ENCODE data around the gene PPP6R3. TPM values are rescaled to one million over a fixed set of nuclear protein-coding genes. Genes with fewer than 3 reads are reported as not detected.
"Not testable (repeated sequence)": the region's sequence is repeated elsewhere in the genome, so short reads cannot be mapped to it uniquely, and the experiment has no call there.

The PPP6R3 gene
- total and polyA plus RNA-seq, 8 donors = 84.6 to 130 (median 109) TPM

DNA sequence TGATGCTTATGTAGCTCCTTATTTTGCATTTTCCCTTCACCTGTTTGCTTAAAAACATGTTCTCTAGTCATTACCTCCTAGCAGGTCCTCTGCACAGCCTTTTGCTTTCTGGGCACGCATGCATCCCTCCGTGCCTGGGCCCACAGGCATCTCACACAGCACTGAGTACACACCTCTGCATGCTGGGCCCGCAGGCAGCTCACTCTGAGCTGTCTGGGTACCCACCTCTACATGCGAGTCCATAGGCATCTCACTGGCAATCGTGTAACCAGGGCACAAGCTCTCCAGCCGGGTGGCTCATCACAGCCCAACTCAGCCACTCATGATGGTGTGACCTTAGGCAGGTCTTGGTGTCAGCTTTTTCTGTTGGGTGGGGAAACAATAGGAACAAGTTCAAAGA, 155.1 kb downstream of the PPP6R3 start:
- Histone ChIP-seq H3K36me3 (peaks cover 0 to 61% of the 10 kb centered on the region in 2 donors), H3K4me1 (no peaks in the 10 kb centered on the region), H3K27ac (no peak overlapping the region), H3K9me3 (no peaks in the 10 kb centered on the region), H3K27me3 (no peaks in the 10 kb centered on the region), H3K4me3 (no peak overlapping the region)
- DNase-seq (no peak), ATAC-seq (no peak)
- intact Hi-C loops (cut with DNase I) = no loop called here
- TF ChIP-seq, protein P1, sequence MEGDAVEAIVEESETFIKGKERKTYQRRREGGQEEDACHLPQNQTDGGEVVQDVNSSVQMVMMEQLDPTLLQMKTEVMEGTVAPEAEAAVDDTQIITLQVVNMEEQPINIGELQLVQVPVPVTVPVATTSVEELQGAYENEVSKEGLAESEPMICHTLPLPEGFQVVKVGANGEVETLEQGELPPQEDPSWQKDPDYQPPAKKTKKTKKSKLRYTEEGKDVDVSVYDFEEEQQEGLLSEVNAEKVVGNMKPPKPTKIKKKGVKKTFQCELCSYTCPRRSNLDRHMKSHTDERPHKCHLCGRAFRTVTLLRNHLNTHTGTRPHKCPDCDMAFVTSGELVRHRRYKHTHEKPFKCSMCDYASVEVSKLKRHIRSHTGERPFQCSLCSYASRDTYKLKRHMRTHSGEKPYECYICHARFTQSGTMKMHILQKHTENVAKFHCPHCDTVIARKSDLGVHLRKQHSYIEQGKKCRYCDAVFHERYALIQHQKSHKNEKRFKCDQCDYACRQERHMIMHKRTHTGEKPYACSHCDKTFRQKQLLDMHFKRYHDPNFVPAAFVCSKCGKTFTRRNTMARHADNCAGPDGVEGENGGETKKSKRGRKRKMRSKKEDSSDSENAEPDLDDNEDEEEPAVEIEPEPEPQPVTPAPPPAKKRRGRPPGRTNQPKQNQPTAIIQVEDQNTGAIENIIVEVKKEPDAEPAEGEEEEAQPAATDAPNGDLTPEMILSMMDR (IDR thresholded peaks at IDR 0.05) = no peak

DNA sequence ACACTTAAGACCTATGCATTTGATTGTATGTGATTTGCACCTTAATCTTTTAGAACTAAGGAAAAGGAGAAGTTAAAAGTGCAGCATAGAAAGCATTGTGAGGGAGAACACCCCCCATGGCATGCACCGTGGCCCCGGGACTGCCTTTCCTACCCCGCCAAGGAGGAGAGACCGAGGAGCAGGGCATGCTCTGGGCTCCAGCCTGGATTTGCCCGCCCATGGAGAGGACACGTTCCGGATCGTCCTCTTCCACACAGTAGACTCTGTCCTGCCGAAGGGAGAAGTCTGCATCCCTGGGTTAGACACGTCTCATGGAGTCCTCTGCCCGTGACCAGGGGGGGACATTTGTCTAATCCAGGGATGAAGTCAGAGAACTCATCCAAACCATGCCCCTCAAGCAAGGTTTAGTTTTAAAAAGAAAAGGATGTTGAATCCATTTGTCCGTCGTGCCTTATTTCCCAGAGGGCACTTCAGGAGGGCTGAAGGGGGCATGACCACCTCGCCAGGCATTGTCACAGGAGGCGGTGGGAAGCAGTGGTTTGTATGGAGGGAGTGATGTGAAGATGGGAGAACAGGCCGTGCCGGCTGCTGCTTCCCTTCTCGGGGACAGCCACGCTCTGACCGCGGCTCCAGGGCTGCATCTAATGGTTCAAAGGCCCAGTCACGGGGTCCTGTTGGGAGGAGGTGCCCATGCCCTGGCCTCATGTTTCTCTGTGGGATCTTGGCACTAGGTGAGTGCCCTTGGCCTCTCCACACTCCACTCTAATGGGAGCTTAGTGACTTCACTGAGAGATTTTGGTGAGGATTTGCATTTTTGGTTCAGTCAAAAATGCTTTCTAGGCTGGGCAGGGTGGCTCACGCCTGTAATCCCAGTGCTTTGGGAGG, 157.6 kb downstream of the PPP6R3 start:
- Histone ChIP-seq H3K4me1 (no peaks in the 10 kb centered on the region), H3K27ac (no peak overlapping the region), H3K9me3 (no peaks in the 10 kb centered on the region), H3K36me3 (peaks cover 0 to 36% of the 10 kb centered on the region in 2 donors), H3K4me3 (no peak overlapping the region), H3K27me3 (no peaks in the 10 kb centered on the region)
- intact Hi-C loops (cut with DNase I) = no loop called here
- DNase-seq (no peak), ATAC-seq (no peak)
- TF ChIP-seq, protein P1 (IDR thresholded peaks at IDR 0.05) = no peak

DNA sequence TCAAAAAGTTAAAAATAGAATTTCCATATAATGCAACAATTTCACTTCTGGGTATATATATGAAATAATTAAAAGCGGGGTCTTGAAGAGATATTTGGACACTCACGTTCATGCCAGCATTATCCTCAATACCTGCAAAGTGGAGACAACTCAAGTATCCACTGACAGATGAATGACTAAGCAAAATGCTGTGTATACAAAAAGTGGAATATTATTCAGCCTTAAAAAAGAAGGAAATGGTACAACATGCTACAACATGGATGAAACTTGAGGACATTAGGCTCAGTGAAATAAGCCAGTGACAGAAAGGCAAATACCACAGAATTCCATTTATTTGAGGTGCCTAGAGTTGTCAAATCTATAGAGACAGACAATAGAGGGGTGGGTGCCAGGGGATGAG, 161.3 kb downstream of the PPP6R3 start:
- Histone ChIP-seq H3K4me3 (no peak overlapping the region), H3K27ac (no peak overlapping the region), H3K36me3 (no peaks in the 10 kb centered on the region), H3K27me3 (no peaks in the 10 kb centered on the region), H3K9me3 (no peaks in the 10 kb centered on the region), H3K4me1 (no peaks in the 10 kb centered on the region)
- no peak for ATAC-seq
- intact Hi-C loops (cut with DNase I) = no loop called here
- no peak for DNase-seq
- TF ChIP-seq, protein P1 (IDR thresholded peaks at IDR 0.05) = no peak

DNA sequence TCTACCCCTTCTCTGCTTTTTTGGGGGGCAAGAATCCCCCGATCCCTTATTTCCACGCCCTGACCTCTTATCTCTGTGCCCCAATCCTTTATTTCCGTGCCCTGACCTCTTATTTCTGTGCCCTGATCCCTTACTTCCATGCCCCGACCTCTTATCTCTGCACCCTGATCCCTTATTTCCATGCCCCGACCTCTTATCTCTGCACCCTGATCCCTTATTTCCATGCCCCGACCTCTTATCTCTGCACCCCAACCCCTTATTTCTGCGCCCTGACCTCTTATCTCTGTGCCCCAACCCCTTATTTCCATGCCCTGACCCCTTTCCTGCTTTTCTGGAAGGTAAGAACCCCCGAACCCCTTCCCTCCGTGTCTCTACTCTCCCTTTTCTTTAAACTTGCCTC, 163.2 kb downstream of the PPP6R3 start:
- H3K4me3 ChIP-seq; DNase-seq; H3K9me3 ChIP-seq; H3K27me3 ChIP-seq; H3K4me1 ChIP-seq; H3K27ac ChIP-seq; intact Hi-C loops (cut with DNase I); H3K36me3 ChIP-seq; ATAC-seq: not testable (repeated sequence)

DNA sequence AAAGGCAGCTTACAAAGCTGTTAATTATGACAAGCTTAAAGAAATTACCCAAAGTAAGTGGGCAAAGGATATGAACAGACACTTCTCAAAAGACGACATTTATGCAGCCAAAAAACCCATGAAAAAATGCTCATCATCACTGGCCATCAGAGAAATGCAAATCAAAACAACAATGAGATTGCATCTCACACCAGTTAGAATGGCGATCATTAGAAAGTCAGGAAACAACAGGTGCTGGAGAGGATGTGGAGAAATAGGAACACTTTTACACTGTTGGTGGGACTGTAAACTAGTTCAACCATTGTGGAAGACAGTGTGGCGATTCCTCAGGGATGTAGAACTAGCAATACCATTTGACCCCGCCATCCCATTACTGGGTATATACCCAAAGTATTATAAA, 164.5 kb downstream of the PPP6R3 start:
- H3K4me3 ChIP-seq; ATAC-seq; H3K4me1 ChIP-seq; H3K27ac ChIP-seq; H3K9me3 ChIP-seq; H3K27me3 ChIP-seq; intact Hi-C loops (cut with DNase I); H3K36me3 ChIP-seq; DNase-seq: not testable (repeated sequence)

DNA sequence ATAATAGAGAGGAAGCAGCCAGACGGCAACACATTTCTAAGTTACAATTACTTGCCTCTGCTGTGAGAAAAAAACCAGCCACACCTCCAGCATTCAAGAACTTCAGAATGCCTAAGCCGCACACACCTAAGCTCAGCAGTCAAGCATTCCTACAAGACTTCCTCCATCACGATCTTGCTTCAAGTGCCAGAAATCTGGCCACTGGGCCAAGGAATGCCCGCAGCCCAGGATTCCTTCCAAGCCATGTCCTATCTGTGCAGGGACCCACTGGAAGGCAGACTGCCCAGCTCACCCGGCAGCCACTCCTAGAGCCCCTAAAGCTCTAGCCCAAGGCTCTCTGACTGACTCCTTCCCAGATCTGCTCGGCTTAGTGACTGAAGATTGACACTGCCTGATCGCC, 165.7 kb downstream of the PPP6R3 start:
- H3K27ac ChIP-seq; H3K4me3 ChIP-seq; H3K4me1 ChIP-seq; H3K9me3 ChIP-seq; H3K27me3 ChIP-seq; ATAC-seq; H3K36me3 ChIP-seq; intact Hi-C loops (cut with DNase I); DNase-seq: not testable (repeated sequence)

DNA sequence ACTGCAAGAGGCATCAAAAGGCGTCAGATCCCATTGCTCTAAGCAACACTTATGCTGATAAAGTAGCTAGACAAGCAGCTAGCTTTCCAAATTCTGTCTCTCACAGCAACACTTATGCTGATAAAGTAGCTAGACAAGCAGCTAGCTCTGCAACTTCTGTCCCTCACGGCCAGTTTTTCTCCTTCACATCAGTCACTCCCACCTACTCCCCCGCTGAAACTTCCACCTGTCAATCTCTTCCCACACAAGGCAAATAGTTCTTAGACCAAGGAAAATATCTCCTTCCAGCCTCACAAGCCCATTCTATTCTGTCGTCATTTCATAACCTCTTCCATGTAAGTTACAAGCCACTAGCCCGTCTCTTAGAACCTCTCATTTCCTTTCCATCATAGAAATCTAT, 168.3 kb downstream of the PPP6R3 start:
- intact Hi-C loops (cut with DNase I); H3K36me3 ChIP-seq; ATAC-seq: not testable (repeated sequence)

DNA sequence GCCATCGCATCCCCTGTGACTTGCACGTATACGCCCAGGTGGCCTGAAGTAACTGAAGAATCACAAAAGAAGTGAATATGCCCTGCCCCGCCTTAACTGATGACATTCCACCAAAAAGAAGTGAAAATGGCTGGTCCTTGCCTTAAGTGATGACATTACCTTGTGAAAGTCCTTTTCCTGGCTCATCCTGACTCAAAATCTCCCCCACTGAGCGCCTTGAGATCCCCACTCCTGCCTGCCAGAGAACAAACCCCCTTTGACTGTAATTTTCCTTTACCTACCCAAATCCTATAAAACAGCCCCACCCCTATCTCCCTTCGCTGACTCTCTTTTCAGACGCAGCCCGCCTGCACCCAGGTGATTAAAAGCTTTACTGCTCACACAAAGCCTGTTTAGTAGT, 171.8 kb downstream of the PPP6R3 start:
- H3K27me3 ChIP-seq; H3K9me3 ChIP-seq; H3K27ac ChIP-seq; intact Hi-C loops (cut with DNase I); DNase-seq; H3K4me1 ChIP-seq; H3K4me3 ChIP-seq; ATAC-seq; H3K36me3 ChIP-seq: not testable (repeated sequence)

More for the DNA sequence above, 168.3 kb downstream of the PPP6R3 start:
- DNase-seq, H3K9me3 ChIP-seq, H3K4me3 ChIP-seq, H3K4me1 ChIP-seq, H3K27me3 ChIP-seq, H3K27ac ChIP-seq: not testable (repeated sequence)
